HL-60 (cell line): ENCODE measurements around the gene LCK.

Experiments used
- DNase-seq, 2 experiments: peaks; one replicate each; pipeline ENCODE4 v3.0.0-alpha.2; 2010 to 2020; ENCODE audit warnings: low read depth in 1 of 2, low spot score in 1 of 2
- H3K27ac ChIP-seq: fragments of 250-450 bp; sonication (Bioruptor Pico); replicated peaks from 2 replicates; pipeline ENCODE4 v1.5.1; 2020; ENCODE audit warnings: mild to moderate bottlenecking, moderate library complexity
- H3K27me3 ChIP-seq: fragments of 250-450 bp; sonication (Bioruptor Pico); 2 replicates; pipeline ENCODE4 v1.5.1; 2021; ENCODE audit warnings: mild to moderate bottlenecking, moderate library complexity; ENCODE audit not compliant: insufficient read depth, poor library complexity, severe bottlenecking
- H3K4me3 ChIP-seq: replicated peaks from 2 replicates; pipeline ENCODE4 v1.5.1; 2011; ENCODE audit warnings: mild to moderate bottlenecking, control low read depth, low read length; ENCODE audit not compliant: insufficient read depth
- GABPA ChIP-seq: IDR thresholded peaks from 2 replicates; pipeline ENCODE4 v1.6.1; 2012; ENCODE audit warnings: low read depth
- POLR2AphosphoS5 ChIP-seq: IDR thresholded peaks from 2 replicates; pipeline ENCODE4 v1.6.1; 2012; ENCODE audit warnings: low read depth
- SPI1 ChIP-seq: IDR thresholded peaks from 2 replicates; pipeline ENCODE4 v1.6.1; 2012; ENCODE audit warnings: low read depth, mild to moderate bottlenecking, borderline replicate concordance
- TF ChIP-seq, protein P1 (sequence below): IDR thresholded peaks from one replicate; pipeline ENCODE4 v1.5.1; 2011; ENCODE audit warnings: low read length, control low read depth, inconsistent platforms; ENCODE audit not compliant: insufficient read depth
- TF ChIP-seq, protein P2 (sequence below): IDR thresholded peaks from 2 replicates; pipeline ENCODE4 v1.6.1; 2012; ENCODE audit warnings: low read depth; ENCODE audit not compliant: insufficient replicate concordance

Gene LCK

DNA sequence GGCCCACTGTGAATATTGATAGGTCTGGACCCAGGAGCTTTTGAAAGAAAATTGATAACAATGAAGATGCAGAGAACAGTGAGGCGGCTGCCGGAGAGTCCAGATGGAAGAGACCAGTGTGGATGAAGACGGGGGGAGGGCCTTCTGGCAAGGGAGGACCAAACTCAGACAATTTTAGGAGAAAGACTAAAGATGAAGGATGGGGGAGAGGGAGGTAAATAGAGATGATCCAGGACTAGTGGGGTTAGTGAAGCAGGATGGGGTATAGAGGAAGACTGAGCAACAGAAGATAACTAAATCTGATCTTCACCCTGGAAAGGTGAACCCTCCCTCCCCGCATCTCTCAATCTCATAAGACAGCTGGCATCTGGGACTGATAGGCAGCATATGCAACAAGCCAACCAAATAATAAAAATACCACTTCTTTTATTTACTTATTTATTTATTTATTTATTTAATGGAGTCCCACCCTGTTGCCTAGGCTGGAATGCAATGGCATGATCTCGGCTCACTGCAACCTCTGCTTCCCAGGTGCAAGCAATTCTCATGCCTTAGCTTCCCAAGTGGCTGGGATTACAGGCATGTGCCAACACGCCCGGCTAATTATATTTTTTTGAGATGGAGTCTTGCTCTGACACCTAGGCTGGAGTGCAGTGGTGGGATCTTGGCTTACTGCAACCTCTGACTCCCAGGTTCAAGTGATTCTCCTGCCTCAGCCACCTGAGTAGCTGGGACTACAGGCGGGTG lies 18.3 kb upstream of the LCK start:
- Histone ChIP-seq H3K27me3 (no peaks in the 10 kb centered on the region), H3K4me3 (no peak overlapping the region), H3K27ac (no peak overlapping the region)
- DNase-seq = no peak
- TF ChIP-seq GABPA (no peak), SPI1 (no peak), POLR2AphosphoS5 (no peak)
- TF ChIP-seq, protein P1, sequence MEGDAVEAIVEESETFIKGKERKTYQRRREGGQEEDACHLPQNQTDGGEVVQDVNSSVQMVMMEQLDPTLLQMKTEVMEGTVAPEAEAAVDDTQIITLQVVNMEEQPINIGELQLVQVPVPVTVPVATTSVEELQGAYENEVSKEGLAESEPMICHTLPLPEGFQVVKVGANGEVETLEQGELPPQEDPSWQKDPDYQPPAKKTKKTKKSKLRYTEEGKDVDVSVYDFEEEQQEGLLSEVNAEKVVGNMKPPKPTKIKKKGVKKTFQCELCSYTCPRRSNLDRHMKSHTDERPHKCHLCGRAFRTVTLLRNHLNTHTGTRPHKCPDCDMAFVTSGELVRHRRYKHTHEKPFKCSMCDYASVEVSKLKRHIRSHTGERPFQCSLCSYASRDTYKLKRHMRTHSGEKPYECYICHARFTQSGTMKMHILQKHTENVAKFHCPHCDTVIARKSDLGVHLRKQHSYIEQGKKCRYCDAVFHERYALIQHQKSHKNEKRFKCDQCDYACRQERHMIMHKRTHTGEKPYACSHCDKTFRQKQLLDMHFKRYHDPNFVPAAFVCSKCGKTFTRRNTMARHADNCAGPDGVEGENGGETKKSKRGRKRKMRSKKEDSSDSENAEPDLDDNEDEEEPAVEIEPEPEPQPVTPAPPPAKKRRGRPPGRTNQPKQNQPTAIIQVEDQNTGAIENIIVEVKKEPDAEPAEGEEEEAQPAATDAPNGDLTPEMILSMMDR = no peak
- TF ChIP-seq, protein P2, sequence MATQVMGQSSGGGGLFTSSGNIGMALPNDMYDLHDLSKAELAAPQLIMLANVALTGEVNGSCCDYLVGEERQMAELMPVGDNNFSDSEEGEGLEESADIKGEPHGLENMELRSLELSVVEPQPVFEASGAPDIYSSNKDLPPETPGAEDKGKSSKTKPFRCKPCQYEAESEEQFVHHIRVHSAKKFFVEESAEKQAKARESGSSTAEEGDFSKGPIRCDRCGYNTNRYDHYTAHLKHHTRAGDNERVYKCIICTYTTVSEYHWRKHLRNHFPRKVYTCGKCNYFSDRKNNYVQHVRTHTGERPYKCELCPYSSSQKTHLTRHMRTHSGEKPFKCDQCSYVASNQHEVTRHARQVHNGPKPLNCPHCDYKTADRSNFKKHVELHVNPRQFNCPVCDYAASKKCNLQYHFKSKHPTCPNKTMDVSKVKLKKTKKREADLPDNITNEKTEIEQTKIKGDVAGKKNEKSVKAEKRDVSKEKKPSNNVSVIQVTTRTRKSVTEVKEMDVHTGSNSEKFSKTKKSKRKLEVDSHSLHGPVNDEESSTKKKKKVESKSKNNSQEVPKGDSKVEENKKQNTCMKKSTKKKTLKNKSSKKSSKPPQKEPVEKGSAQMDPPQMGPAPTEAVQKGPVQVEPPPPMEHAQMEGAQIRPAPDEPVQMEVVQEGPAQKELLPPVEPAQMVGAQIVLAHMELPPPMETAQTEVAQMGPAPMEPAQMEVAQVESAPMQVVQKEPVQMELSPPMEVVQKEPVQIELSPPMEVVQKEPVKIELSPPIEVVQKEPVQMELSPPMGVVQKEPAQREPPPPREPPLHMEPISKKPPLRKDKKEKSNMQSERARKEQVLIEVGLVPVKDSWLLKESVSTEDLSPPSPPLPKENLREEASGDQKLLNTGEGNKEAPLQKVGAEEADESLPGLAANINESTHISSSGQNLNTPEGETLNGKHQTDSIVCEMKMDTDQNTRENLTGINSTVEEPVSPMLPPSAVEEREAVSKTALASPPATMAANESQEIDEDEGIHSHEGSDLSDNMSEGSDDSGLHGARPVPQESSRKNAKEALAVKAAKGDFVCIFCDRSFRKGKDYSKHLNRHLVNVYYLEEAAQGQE = no peak

DNA sequence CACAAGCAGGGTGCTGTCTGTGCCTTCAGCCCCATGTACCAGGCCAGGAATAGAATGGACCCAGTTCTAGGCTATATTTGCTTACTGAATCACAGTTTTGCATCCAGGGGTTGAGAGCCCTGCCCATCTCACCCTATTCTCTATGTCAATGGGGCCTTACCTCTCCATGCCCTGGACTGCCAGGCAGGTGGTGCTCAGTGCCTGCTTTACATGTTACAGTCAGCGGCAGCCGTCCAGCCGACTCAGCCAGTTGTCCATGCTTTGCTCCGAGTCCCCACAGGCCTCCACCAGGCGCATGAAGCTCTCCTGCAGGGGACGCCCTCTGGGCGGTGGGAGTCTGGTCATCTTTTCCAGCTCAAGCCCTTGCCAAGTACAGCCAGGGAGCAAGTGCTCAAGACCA lies 16.3 kb upstream of the LCK start:
- H3K27ac ChIP-seq = no peak overlapping the region
- no peak for DNase-seq
- no peak for TF ChIP-seq POLR2AphosphoS5
- TF ChIP-seq SPI1 = no peak
- TF ChIP-seq, protein P1 = no peak
- no peak for TF ChIP-seq GABPA
- TF ChIP-seq, protein P2 = no peak

DNA sequence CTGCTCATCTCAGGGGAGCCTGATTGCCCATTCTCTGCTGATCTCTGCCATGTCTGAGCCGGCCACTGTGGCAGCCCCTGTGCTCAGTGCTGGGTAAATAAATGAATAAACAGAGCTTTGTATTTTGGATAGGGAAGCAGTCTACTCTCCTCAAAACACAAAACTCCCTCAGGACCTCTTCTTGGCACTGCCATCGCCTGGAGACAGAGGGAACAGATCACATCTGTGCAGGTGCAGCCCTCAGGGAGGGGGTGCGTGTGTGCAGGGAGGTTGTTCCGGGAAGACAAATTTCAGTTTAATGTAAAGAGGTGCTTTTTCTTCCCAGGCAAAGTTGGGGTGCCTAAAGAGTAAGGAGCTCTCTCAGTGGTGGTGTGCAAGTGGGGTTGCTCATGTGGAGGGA lies 11.7 kb upstream of the LCK start:
- H3K27ac ChIP-seq = no peak overlapping the region
- no peaks in the 10 kb centered on the region for H3K27me3 ChIP-seq
- no peak overlapping the region for H3K4me3 ChIP-seq
- TF ChIP-seq, protein P1 = no peak
- TF ChIP-seq GABPA = no peak
- TF ChIP-seq, protein P2 = no peak
- DNase-seq = no peak

More for the DNA sequence above, 16.3 kb upstream of the LCK start:
- Histone ChIP-seq H3K4me3 (no peak overlapping the region), H3K27me3 (no peaks in the 10 kb centered on the region)
